Lower leg skin (tissue), 4 donors: ENCODE measurements around the gene ARF1. TPM values are rescaled to one million over a fixed set of nuclear protein-coding genes. Genes with fewer than 3 reads are reported as not detected.

Experiments used
- DNase-seq, 2 donors: peaks; one replicate each; pipeline ENCODE4 v3.0.0-alpha.2; 2019; ENCODE audit warnings: low spot score in 2 of 2
- H3K4me3 ChIP-seq: fragments of 200-600 bp; sonication (generic); 2 replicates; pipeline ENCODE4 v1.5.1; 2017; ENCODE audit warnings: mild to moderate bottlenecking, low read depth; ENCODE audit not compliant: poor library complexity, severe bottlenecking
- POLR2A ChIP-seq, 2 donors: fragments of 450-650 bp; IDR thresholded peaks; one replicate each; pipeline ENCODE4 v1.6.1; 2016 to 2017; ENCODE audit warnings: antibody characterized with exemption in 2 of 2, mild to moderate bottlenecking in 1 of 2, moderate library complexity in 1 of 2
- WGBS, 2 donors: methylation state at CpG; one replicate each; pipeline ENCODE4 v1.1.5; 2018; 5-methylcytosine and 5-hydroxymethylcytosine counted together
- intact Hi-C: fragments of 100-400 bp; cut with DNase I; formaldehyde crosslinking; loops from one replicate; pipeline ENCODE4 v1.15.0; 2023; ENCODE audit warnings: low total_unique reads
- total RNA-seq, 4 donors: library from RNA; depleted of rRNA; stranded (reverse); fragments of >200 nt; gene quantifications; one replicate each; pipeline ENCODE4 v1.1.0, GENCODE V29; 2016
- TF ChIP-seq, protein P1 (sequence below), 3 donors: fragments of 450-650 bp; IDR thresholded peaks; one replicate each; pipeline ENCODE4 v1.5.1; 2016; ENCODE audit warnings: antibody characterized with exemption in 3 of 3, mild to moderate bottlenecking in 3 of 3, moderate library complexity in 2 of 3

The ARF1 gene
- total RNA-seq, 4 donors from 2014 or later, result 242 to 326 (median 317) TPM

DNA sequence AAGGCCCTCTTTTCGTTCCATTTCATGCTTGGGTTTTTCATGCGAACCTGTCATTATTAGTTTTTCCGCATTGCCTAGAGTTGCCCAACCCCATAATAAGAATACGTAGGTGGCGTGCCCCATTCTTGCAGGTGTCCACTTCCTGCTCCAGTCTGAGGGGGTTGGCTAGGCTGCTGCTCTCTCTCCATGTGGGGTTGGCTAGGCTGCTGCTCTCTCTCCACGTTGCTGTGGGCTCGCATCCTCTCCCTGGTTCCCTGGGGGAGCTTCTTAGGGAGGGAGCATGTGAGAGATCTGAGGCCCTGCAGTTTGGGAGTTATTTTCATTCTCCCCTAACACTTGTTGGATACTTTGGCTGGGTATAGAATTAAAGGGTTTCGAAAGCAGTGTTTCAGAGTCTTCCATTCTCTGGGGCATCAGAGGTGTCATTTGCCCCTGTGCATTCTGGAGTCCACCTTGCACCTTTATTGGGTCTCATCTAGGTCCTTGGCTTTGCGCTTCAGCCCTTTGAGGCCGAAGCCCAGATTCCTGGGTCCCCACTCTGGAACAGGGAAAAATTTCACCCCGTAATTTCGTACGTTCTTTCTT is 12.0 kb downstream of the ARF1 start:
- TF ChIP-seq, protein P1, sequence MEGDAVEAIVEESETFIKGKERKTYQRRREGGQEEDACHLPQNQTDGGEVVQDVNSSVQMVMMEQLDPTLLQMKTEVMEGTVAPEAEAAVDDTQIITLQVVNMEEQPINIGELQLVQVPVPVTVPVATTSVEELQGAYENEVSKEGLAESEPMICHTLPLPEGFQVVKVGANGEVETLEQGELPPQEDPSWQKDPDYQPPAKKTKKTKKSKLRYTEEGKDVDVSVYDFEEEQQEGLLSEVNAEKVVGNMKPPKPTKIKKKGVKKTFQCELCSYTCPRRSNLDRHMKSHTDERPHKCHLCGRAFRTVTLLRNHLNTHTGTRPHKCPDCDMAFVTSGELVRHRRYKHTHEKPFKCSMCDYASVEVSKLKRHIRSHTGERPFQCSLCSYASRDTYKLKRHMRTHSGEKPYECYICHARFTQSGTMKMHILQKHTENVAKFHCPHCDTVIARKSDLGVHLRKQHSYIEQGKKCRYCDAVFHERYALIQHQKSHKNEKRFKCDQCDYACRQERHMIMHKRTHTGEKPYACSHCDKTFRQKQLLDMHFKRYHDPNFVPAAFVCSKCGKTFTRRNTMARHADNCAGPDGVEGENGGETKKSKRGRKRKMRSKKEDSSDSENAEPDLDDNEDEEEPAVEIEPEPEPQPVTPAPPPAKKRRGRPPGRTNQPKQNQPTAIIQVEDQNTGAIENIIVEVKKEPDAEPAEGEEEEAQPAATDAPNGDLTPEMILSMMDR (IDR thresholded peaks at IDR 0.05), result no peak
- TF ChIP-seq POLR2A (IDR thresholded peaks at IDR 0.05), result no peak
- WGBS, 2 donors, result 95 to 96% methylated on average over 13 of the region's 13 CpGs
- DNase-seq, result no peak
- no peak overlapping the region for H3K4me3 ChIP-seq
- intact Hi-C loops, result no loop called here

DNA sequence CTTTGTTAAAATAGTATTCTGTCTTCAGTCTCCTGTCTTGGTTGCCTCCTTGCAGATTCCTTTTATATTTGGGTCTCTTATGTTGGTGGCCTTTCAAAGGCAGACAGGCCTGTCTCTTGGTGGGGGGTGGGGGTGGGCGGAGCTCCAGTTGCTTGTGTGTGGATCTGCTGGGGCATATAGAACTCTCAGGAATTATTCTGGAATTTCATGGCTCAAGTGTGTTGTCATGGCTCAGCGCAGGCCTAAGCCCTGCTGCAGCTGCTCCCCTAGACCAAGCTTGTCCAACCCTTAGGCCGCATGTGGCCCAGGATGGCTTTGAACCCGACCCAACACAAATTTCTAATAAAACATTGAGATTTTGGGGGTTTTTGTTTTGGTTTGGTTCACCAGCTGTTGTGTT is 12.7 kb downstream of the ARF1 start:
- H3K4me3 ChIP-seq, result no peak overlapping the region
- intact Hi-C loops, result no loop called here
- TF ChIP-seq, protein P1 (IDR thresholded peaks at IDR 0.05), result no peak
- TF ChIP-seq POLR2A (IDR thresholded peaks at IDR 0.05), result no peak
- WGBS, 2 donors, result 98 to 99% methylated on average over 4 of the region's 4 CpGs
- DNase-seq, result no peak

DNA sequence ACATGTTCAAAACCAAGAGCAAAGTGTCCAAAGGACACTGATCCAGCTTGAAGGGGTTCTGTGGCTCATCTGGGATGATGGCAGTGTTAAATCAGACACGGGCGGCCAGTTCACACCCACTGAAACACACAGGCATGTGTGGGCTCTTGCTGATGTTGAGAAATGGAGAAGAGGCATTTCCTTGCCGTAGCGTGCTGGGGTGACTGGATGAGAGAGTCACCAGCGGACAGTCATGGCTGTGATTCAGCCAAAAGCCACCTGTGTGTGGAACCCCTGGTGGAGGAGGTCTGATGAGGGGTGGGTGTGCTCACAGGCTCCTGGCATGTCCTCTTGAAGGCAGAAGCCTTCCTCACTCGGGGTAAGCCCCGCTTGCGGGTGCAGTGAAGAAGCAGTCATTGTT is 13.4 kb downstream of the ARF1 start:
- DNase-seq, result peak in 1 of 2 donors; percentile 79
- WGBS, 2 donors, result 93 to 94% methylated on average over 8 of the region's 8 CpGs
- no peak overlapping the region for H3K4me3 ChIP-seq
- intact Hi-C loops, result no loop called here
- TF ChIP-seq, protein P1 (IDR thresholded peaks at IDR 0.05), result no peak

DNA sequence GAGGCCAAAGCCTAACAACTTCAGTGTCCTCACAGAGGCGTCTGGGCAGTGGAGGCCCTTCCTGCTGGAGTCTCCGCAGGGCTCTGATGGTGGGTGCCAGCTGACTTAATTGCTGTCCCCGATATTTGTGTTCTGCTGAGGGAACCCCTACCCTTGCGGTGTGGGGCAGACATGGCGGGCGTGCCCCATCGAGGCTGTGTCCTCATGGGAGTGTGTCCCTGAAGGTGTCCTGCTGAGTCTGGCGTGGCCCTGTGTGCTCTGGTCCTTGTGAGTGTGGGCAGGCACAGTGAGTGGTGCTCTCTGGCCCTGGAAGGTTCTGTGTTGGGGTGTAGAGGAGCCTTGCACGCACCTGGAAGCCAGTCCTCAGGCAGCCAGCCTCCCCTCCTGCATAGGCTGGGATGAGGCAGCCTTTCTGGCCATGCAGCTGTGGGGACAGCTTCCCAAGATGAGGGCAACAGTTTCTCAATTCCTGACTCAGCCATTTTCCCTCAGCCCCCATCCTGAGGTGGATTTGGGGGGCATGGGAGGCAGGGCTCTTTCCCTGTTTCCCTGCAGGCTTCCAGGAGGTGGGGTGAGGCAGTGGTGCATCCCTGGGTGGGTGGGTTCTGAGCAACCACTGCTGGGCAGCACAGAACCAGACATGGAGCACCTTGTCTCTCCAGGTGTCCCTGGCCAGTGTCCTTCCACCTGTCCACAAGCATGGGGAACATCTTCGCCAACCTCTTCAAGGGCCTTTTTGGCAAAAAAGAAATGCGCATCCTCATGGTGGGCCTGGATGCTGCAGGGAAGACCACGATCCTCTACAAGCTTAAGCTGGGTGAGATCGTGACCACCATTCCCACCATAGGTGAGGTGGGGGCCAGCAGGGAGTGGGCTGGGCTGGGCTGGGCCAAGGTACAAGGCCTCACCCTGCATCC is 14.2 kb downstream of the ARF1 start:
- DNase-seq, result peak in 1 of 2 donors; percentile 87
- no peak overlapping the region for H3K4me3 ChIP-seq
- TF ChIP-seq, protein P1 (IDR thresholded peaks at IDR 0.05), result no peak
- no peak for TF ChIP-seq POLR2A (IDR thresholded peaks at IDR 0.05)
- intact Hi-C loops, result no loop called here
- WGBS, 2 donors, result 95 to 97% methylated on average over 13 of the region's 13 CpGs

DNA sequence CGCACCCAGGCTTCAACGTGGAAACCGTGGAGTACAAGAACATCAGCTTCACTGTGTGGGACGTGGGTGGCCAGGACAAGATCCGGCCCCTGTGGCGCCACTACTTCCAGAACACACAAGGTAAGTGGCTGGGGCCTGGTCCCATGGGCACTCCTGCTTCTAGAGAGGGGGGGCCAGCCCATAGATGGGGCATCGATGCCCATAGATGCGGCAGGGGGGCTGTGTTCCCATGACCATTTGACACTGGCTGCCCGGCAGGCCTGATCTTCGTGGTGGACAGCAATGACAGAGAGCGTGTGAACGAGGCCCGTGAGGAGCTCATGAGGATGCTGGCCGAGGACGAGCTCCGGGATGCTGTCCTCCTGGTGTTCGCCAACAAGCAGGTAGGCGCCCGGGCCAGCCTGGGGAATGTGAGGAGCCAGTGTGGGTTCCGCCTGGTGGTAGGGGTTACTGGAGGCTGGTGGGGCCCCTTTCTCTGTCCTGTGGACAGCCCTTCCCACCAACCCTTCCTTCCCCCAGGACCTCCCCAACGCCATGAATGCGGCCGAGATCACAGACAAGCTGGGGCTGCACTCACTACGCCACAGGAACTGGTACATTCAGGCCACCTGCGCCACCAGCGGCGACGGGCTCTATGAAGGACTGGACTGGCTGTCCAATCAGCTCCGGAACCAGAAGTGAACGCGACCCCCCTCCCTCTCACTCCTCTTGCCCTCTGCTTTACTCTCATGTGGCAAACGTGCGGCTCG is 15.0 kb downstream of the ARF1 start:
- H3K4me3 ChIP-seq, result no peak overlapping the region
- intact Hi-C loops, result no loop called here
- WGBS, 2 donors, result 85 to 87% methylated on average over 30 to 34 of the region's 34 CpGs
- no peak for TF ChIP-seq POLR2A (IDR thresholded peaks at IDR 0.05)
- TF ChIP-seq, protein P1 (IDR thresholded peaks at IDR 0.05), result no peak
- DNase-seq, result peak in 1 of 2 donors; percentile 87
